WERI-Rb-1 (cell line): ENCODE measurements around the gene ELOVL7.

Source experiments
- DNase-seq: peaks from one replicate; pipeline ENCODE4 v3.0.0-alpha.2; 2020
- H3K27ac ChIP-seq: fragments of 250-450 bp; sonication (Bioruptor Pico); 2 replicates; pipeline ENCODE4 v1.5.1; 2020; ENCODE audit warnings: mild to moderate bottlenecking, moderate library complexity
- H3K27me3 ChIP-seq: fragments of 250-450 bp; sonication (Bioruptor Pico); 2 replicates; pipeline ENCODE4 v1.5.1; 2021; ENCODE audit warnings: mild to moderate bottlenecking, low read depth, moderate library complexity; ENCODE audit not compliant: insufficient read depth, severe bottlenecking
- H3K36me3 ChIP-seq: fragments of 250-450 bp; sonication (Bioruptor Pico); 2 replicates; pipeline ENCODE4 v1.5.1; 2020; ENCODE audit warnings: mild to moderate bottlenecking, moderate library complexity
- H3K4me3 ChIP-seq: 2 replicates; pipeline ENCODE4 v1.5.1; 2011; ENCODE audit warnings: low read depth, mild to moderate bottlenecking, control low read depth, low read length
- H3K9me3 ChIP-seq: fragments of 250-450 bp; sonication (Bioruptor Pico); 2 replicates; pipeline ENCODE4 v1.5.1; 2021; ENCODE audit warnings: mild to moderate bottlenecking, moderate library complexity; ENCODE audit not compliant: severe bottlenecking
- CTCF ChIP-seq: IDR thresholded peaks from 2 replicates; pipeline ENCODE4 v1.5.1; 2011; ENCODE audit warnings: low read depth, mild to moderate bottlenecking, control low read depth, inconsistent platforms, low read length

Gene ELOVL7

GRCh38 chr5:60763061-60763460, 81.0 kb downstream of the ELOVL7 start:
- no peak for TF ChIP-seq CTCF

GRCh38 chr5:60754495-60754894, 89.6 kb downstream of the ELOVL7 start:
- Histone ChIP-seq H3K27ac (no peak overlapping the region), H3K4me3 (no peak overlapping the region), H3K9me3 (no peaks in the 10 kb centered on the region), H3K27me3 (no peaks in the 10 kb centered on the region), H3K36me3 (no peaks in the 10 kb centered on the region)
- no peak for TF ChIP-seq CTCF
- no peak for DNase-seq

More at GRCh38 chr5:60763061-60763460, 81.0 kb downstream of the ELOVL7 start:
- H3K36me3 ChIP-seq, result no peaks in the 10 kb centered on the region
- H3K27me3 ChIP-seq, result no peaks in the 10 kb centered on the region
- no peak overlapping the region for H3K4me3 ChIP-seq
- H3K27ac ChIP-seq, result no peak overlapping the region
- DNase-seq, result no peak
- H3K9me3 ChIP-seq, result no peaks in the 10 kb centered on the region

- DNase-seq, result no peak
- no peak for TF ChIP-seq CTCF
- H3K36me3 ChIP-seq, result no peaks in the 10 kb centered on the region
- no peaks in the 10 kb centered on the region for H3K27me3 ChIP-seq
- H3K9me3 ChIP-seq, result no peaks in the 10 kb centered on the region
- no peak overlapping the region for H3K27ac ChIP-seq
- no peak overlapping the region for H3K4me3 ChIP-seq
These were observed 99.4 kb downstream of the ELOVL7 start for GRCh38 chr5:60744682-60745081.

- no peak overlapping the region for H3K4me3 ChIP-seq
- no peaks in the 10 kb centered on the region for H3K36me3 ChIP-seq
- no peaks in the 10 kb centered on the region for H3K27me3 ChIP-seq
- TF ChIP-seq CTCF, result no peak
- H3K27ac ChIP-seq, result no peak overlapping the region
- no peaks in the 10 kb centered on the region for H3K9me3 ChIP-seq
- DNase-seq, result no peak
These were observed 100.4 kb downstream of the ELOVL7 start for GRCh38 chr5:60743511-60744314.

- no peaks in the 10 kb centered on the region for H3K9me3 ChIP-seq
- no peak overlapping the region for H3K4me3 ChIP-seq
- no peaks in the 10 kb centered on the region for H3K27me3 ChIP-seq
- H3K36me3 ChIP-seq, result no peaks in the 10 kb centered on the region
- DNase-seq, result no peak
- no peak overlapping the region for H3K27ac ChIP-seq
- TF ChIP-seq CTCF, result no peak
These were observed 103.7 kb downstream of the ELOVL7 start for GRCh38 chr5:60740322-60740721.

GRCh38 chr5:60738933-60739332, 105.1 kb downstream of the ELOVL7 start:
- H3K36me3 ChIP-seq, result no peaks in the 10 kb centered on the region
- H3K27ac ChIP-seq, result no peak overlapping the region
- TF ChIP-seq CTCF, result no peak
- H3K4me3 ChIP-seq, result no peak overlapping the region
- no peaks in the 10 kb centered on the region for H3K9me3 ChIP-seq
- H3K27me3 ChIP-seq, result no peaks in the 10 kb centered on the region
- no peak for DNase-seq
